BE2C (cell line): Measurements from ENCODE around the gene FMN2.

Experiments used
- DNase-seq: peaks from one replicate; pipeline ENCODE4 v3.0.0-alpha.2; 2020
- H3K27me3 ChIP-seq: fragments of 250-450 bp; sonication (Bioruptor Pico); 2 replicates; pipeline ENCODE4 v1.5.1; 2020; ENCODE audit warnings: mild to moderate bottlenecking
- H3K36me3 ChIP-seq: fragments of 250-450 bp; sonication (Bioruptor Pico); 2 replicates; pipeline ENCODE4 v1.5.1; 2020; ENCODE audit warnings: mild to moderate bottlenecking
- H3K4me1 ChIP-seq: fragments of 250-450 bp; sonication (Bioruptor Pico); 2 replicates; pipeline ENCODE4 v1.5.1; 2020
- H3K4me3 ChIP-seq: 2 replicates; pipeline ENCODE4 v1.5.1; 2011; ENCODE audit warnings: low read depth, low read length
- H3K9me3 ChIP-seq: fragments of 250-450 bp; sonication (Bioruptor Pico); 2 replicates; pipeline ENCODE4 v1.5.1; 2020
- TF ChIP-seq, protein P1 (sequence below): IDR thresholded peaks from 2 replicates; pipeline ENCODE4 v1.5.1; 2012; ENCODE audit warnings: mild to moderate bottlenecking, low read depth, low read length

FMN2 gene

DNA sequence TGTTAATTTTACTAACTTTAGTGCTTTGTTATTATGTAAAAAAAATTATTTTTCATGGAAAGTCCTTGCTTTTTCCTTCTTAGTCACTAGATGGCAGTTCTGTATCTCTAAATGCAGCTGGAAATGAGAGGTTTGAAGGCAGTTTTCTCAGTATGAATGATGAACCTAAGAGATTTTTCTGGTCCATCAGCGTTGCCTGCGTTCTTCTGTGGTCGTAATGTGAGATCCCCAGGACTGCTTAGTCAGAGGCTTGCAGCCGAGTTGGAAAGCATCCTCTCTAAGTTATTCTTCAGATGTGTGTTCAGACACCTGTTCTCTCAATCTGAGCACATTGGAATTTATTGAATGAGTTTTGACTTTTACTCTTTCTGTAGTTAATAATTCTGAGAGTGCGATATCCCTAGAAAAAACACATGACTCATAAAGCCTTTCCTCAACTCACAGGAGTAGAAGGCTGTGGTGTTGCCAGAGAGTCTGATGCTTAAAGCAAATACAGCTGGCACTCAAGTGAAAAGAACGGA, 99.3 kb downstream of the FMN2 start:
- no peaks in the 10 kb centered on the region for H3K36me3 ChIP-seq
- TF ChIP-seq, protein P1, sequence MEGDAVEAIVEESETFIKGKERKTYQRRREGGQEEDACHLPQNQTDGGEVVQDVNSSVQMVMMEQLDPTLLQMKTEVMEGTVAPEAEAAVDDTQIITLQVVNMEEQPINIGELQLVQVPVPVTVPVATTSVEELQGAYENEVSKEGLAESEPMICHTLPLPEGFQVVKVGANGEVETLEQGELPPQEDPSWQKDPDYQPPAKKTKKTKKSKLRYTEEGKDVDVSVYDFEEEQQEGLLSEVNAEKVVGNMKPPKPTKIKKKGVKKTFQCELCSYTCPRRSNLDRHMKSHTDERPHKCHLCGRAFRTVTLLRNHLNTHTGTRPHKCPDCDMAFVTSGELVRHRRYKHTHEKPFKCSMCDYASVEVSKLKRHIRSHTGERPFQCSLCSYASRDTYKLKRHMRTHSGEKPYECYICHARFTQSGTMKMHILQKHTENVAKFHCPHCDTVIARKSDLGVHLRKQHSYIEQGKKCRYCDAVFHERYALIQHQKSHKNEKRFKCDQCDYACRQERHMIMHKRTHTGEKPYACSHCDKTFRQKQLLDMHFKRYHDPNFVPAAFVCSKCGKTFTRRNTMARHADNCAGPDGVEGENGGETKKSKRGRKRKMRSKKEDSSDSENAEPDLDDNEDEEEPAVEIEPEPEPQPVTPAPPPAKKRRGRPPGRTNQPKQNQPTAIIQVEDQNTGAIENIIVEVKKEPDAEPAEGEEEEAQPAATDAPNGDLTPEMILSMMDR, result peak; percentile 57
- H3K4me3 ChIP-seq, result no peak overlapping the region
- H3K4me1 ChIP-seq, result no peaks in the 10 kb centered on the region
- H3K9me3 ChIP-seq, result no peaks in the 10 kb centered on the region
- no peaks in the 10 kb centered on the region for H3K27me3 ChIP-seq
- peak; percentile 27 for DNase-seq

DNA sequence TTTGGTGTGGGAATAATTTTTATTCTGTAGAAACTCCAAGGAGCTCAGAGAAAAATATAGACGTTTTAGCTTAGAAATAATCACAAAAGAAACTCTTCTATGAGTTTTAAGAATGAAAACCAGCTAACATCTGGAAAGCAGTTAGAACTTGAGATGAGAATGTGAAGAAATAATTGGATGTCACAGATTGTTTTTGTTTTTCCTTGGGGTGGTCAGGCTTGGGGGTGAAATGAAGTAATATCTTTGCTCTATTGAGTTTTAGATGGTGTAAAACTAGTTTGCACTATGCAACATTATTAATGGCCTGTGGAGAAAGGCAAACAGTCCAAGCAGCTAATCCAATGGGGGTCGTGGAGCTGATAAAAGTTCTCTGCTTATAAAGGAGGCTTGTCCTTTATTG, 101.2 kb downstream of the FMN2 start:
- no peaks in the 10 kb centered on the region for H3K4me1 ChIP-seq
- H3K27me3 ChIP-seq, result no peaks in the 10 kb centered on the region
- H3K36me3 ChIP-seq, result no peaks in the 10 kb centered on the region
- no peak for DNase-seq
- H3K9me3 ChIP-seq, result no peaks in the 10 kb centered on the region
- no peak overlapping the region for H3K4me3 ChIP-seq
- TF ChIP-seq, protein P1, result no peak

DNA sequence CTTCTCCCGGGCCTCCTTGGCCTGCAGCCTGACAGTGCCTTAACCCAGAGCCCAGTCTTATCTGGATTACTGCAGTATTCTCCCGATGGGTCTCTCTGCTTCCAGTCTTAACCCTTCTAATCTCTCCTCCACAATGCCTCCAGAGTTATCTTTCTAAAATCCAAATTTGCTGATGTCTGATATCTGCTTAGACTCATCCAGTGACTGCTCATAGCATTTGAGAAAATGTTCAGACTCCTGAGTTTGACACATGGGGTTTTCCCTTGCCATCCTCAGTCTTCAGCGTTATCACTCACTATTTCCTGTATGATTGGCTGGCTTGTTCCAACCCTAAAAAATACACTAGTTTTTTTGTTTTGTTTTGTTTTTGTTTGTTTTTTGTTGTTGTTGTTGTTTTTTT, 102.0 kb downstream of the FMN2 start:
- no peaks in the 10 kb centered on the region for H3K4me1 ChIP-seq
- no peaks in the 10 kb centered on the region for H3K36me3 ChIP-seq
- no peak overlapping the region for H3K4me3 ChIP-seq
- DNase-seq, result no peak
- TF ChIP-seq, protein P1, result no peak
- H3K9me3 ChIP-seq, result no peaks in the 10 kb centered on the region
- H3K27me3 ChIP-seq, result no peaks in the 10 kb centered on the region

DNA sequence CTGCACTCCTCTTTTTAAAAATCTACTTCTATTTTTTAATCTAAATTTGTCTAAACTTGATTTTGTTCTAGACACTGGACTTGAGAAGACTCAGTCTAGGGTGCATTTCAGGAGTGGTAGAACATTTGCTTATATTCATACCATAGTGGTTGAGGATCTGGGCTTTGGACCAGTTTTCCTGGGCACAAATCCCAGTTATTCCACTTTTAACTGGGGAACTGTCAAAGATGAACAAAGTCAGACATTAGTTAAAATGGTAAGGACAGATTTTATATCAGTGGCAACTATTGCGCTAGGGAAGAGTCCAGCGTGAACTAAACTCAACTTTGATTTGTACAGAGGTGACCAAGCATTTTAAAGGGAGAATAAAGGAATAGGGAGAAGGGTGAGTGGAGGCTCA, 102.4 kb downstream of the FMN2 start:
- TF ChIP-seq, protein P1, result no peak
- no peak overlapping the region for H3K4me3 ChIP-seq
- no peaks in the 10 kb centered on the region for H3K27me3 ChIP-seq
- H3K36me3 ChIP-seq, result no peaks in the 10 kb centered on the region
- H3K4me1 ChIP-seq, result no peaks in the 10 kb centered on the region
- H3K9me3 ChIP-seq, result no peaks in the 10 kb centered on the region
- no peak for DNase-seq

DNA sequence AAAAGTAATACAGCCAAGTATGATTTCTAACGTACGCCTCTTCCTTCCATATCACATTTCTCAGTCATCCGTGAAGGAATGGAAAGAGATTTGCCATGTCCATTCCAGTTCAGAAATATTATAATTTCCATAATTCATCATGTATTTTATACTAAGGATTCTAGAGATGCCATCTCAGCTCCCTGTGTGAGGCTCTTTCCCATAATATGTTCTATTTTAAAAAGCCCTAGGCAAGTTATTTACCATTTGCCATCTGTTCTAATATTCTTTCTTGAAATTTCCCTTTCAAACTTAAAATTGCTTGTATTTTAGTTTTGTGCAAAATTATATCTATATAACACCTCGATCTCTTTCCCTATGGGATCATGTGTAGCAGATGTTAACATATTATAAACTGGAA, 106.7 kb downstream of the FMN2 start:
- Histone ChIP-seq H3K36me3 (no peaks in the 10 kb centered on the region), H3K4me1 (no peaks in the 10 kb centered on the region; the same call in 1 of the 2 replicates), H3K4me3 (no peak overlapping the region), H3K9me3 (no peaks in the 10 kb centered on the region), H3K27me3 (no peaks in the 10 kb centered on the region)
- no peak for DNase-seq
- TF ChIP-seq, protein P1, result no peak

DNA sequence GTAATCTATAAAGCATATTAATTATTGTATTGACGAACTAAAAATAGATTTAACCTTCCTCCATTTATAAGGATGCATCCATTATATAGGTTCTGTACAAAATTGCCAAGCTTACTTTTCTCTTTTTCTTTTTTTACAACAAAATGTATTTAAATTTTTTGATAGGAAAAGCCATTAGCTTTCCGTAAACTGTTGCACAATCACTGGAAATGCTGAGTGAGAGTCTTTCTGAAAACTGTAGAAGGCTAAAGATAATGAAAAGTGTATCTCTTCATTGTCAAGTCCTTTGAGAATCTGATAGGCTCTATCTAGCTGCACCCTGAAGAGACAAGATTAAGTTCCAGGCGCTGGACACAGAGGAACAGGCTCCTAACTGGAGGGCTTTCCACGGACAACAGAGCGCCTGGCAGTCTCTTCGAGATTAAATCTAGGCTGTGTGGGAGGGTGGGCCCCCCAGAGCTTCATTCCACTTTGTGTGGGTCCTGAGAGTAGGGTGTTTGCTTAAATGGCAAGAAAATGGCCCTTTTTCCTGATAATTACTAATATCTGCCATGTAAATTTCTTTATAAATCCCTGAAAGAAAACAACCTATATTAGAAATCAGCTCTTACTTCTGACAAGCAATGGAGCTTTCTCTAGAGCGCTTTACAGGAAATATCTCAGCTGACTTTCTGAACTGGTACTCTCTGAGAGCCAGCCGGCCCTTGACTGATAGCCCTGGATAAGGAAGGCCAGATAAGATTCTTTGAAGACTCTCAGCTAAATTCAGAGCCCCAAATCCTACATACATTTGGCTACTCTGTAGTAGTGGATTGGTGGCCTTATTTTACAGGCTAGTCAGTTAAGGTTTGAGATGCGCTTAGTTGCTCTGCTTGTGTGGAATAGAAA, 108.3 kb downstream of the FMN2 start:
- H3K36me3 ChIP-seq, result no peaks in the 10 kb centered on the region
- H3K27me3 ChIP-seq, result no peaks in the 10 kb centered on the region
- H3K4me1 ChIP-seq, result no peaks in the 10 kb centered on the region; the same call in 1 of the 2 replicates
- TF ChIP-seq, protein P1, result no peak
- H3K4me3 ChIP-seq, result no peak overlapping the region
- no peak for DNase-seq
- no peaks in the 10 kb centered on the region for H3K9me3 ChIP-seq
